AG09309 (cell line): ENCODE data around the gene NT5C1A.

Experiments
- DNase-seq: peaks from one replicate; pipeline ENCODE4 v3.0.0-alpha.2; 2010; ENCODE audit warnings: low read depth
- H3K4me3 ChIP-seq: 2 replicates; pipeline ENCODE4 v1.5.1; 2011; ENCODE audit warnings: mild to moderate bottlenecking, low read depth, low read length, moderate library complexity; ENCODE audit not compliant: control insufficient read depth
- CTCF ChIP-seq: IDR thresholded peaks from 2 replicates; pipeline ENCODE4 v1.5.1; 2011; ENCODE audit warnings: mild to moderate bottlenecking, low read depth, low read length, inconsistent platforms; ENCODE audit not compliant: insufficient read depth, control insufficient read depth; ENCODE audit errors: missing control alignments

NT5C1A gene

GRCh38 chr1:39680751-39681150, 8.8 kb upstream of the NT5C1A start:
- no peak for DNase-seq
- no peak overlapping the region for H3K4me3 ChIP-seq
- TF ChIP-seq CTCF = no peak

- DNase-seq = no peak
- no peak for TF ChIP-seq CTCF
- H3K4me3 ChIP-seq = no peak overlapping the region
Measured at GRCh38 chr1:39679821-39680220, 7.9 kb upstream of the NT5C1A start.

GRCh38 chr1:39678889-39679288, 7.0 kb upstream of the NT5C1A start:
- no peak for DNase-seq
- TF ChIP-seq CTCF = no peak
- no peak overlapping the region for H3K4me3 ChIP-seq

GRCh38 chr1:39677645-39678044, 5.7 kb upstream of the NT5C1A start:
- no peak for DNase-seq
- TF ChIP-seq CTCF = no peak
- H3K4me3 ChIP-seq = no peak overlapping the region

GRCh38 chr1:39676948-39677548, 5.1 kb upstream of the NT5C1A start:
- TF ChIP-seq CTCF = no peak
- no peak for DNase-seq
- no peak overlapping the region for H3K4me3 ChIP-seq

- no peak for TF ChIP-seq CTCF
- DNase-seq = no peak
Measured at GRCh38 chr1:39675220-39675619, 3.3 kb upstream of the NT5C1A start.

GRCh38 chr1:39673215-39673614, 1.3 kb upstream of the NT5C1A start:
- no peak for TF ChIP-seq CTCF
- DNase-seq = no peak
- H3K4me3 ChIP-seq = no peak overlapping the region

More at GRCh38 chr1:39675220-39675619, 3.3 kb upstream of the NT5C1A start:
- no peak overlapping the region for H3K4me3 ChIP-seq
